Type B pancreatic cell (in vitro differentiated cells): Measurements from ENCODE around the gene PHLDA3. TPM values are rescaled to one million over a fixed set of nuclear protein-coding genes. Genes with fewer than 3 reads are reported as not detected.

Experiments
- DNase-seq: peaks from one replicate; pipeline ENCODE4 v3.0.0; 2021; ENCODE audit warnings: mixed read lengths; ENCODE audit not compliant: unreplicated experiment; ENCODE audit errors: extremely low spot score
- H3K27ac Mint-ChIP-seq: 2 replicates; pipeline ENCODE4 v1.8.0; 2021; ENCODE audit warnings: mild to moderate bottlenecking, mixed read lengths
- H3K27me3 Mint-ChIP-seq: 2 replicates; pipeline ENCODE4 v1.8.0; 2021; ENCODE audit warnings: mixed read lengths
- H3K36me3 Mint-ChIP-seq: 2 replicates; pipeline ENCODE4 v1.8.0; 2021; ENCODE audit warnings: mixed read lengths
- H3K4me1 Mint-ChIP-seq: one replicate; pipeline ENCODE4 v1.8.0; 2021; ENCODE audit warnings: mixed read lengths; ENCODE audit not compliant: unreplicated experiment
- H3K4me3 Mint-ChIP-seq: 2 replicates; pipeline ENCODE4 v1.8.0; 2021; ENCODE audit warnings: mild to moderate bottlenecking, mixed read lengths
- H3K9me3 Mint-ChIP-seq: 2 replicates; pipeline ENCODE4 v1.8.0; 2021; ENCODE audit warnings: mixed read lengths
- total RNA-seq: library from RNA; stranded (reverse); gene quantifications from 2 replicates; pipeline ENCODE4 v1.2.1, GENCODE V29; 2021; ENCODE audit warnings: low replicate concordance
- TF ChIP-seq, protein P1 (sequence below): fragments of 200-600 bp; sonication (generic); conservative IDR thresholded peaks from 2 replicates; pipeline ENCODE4 v1.5.0; 2021; ENCODE audit warnings: antibody characterized with exemption, mild to moderate bottlenecking

PHLDA3 gene
- total RNA-seq, 1 donor from 2014 or later, result 59.3 TPM

GRCh38 chr1:201502511-201502857 lies 33.5 kb upstream of the PHLDA3 start:
- Mint-ChIP-seq H3K4me1 (peaks cover 55% of the 10 kb centered on the region), H3K27me3 (no peaks in the 10 kb centered on the region), H3K9me3 (no peaks in the 10 kb centered on the region), H3K36me3 (no peaks in the 10 kb centered on the region), H3K4me3 (peak overlapping the region; percentile 65), H3K27ac (peak overlapping the region; percentile 99)
- DNase-seq, result no peak
- TF ChIP-seq, protein P1, sequence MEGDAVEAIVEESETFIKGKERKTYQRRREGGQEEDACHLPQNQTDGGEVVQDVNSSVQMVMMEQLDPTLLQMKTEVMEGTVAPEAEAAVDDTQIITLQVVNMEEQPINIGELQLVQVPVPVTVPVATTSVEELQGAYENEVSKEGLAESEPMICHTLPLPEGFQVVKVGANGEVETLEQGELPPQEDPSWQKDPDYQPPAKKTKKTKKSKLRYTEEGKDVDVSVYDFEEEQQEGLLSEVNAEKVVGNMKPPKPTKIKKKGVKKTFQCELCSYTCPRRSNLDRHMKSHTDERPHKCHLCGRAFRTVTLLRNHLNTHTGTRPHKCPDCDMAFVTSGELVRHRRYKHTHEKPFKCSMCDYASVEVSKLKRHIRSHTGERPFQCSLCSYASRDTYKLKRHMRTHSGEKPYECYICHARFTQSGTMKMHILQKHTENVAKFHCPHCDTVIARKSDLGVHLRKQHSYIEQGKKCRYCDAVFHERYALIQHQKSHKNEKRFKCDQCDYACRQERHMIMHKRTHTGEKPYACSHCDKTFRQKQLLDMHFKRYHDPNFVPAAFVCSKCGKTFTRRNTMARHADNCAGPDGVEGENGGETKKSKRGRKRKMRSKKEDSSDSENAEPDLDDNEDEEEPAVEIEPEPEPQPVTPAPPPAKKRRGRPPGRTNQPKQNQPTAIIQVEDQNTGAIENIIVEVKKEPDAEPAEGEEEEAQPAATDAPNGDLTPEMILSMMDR, result no peak

- no peak for DNase-seq
- Mint-ChIP-seq H3K27me3 (no peaks in the 10 kb centered on the region), H3K36me3 (no peaks in the 10 kb centered on the region), H3K27ac (peak overlapping the region; percentile 99), H3K4me1 (peaks cover 55% of the 10 kb centered on the region), H3K4me3 (peak overlapping the region; percentile 65), H3K9me3 (no peaks in the 10 kb centered on the region)
- TF ChIP-seq, protein P1, result no peak
Measured at GRCh38 chr1:201501812-201502510, 33.0 kb upstream of the PHLDA3 start.

DNA sequence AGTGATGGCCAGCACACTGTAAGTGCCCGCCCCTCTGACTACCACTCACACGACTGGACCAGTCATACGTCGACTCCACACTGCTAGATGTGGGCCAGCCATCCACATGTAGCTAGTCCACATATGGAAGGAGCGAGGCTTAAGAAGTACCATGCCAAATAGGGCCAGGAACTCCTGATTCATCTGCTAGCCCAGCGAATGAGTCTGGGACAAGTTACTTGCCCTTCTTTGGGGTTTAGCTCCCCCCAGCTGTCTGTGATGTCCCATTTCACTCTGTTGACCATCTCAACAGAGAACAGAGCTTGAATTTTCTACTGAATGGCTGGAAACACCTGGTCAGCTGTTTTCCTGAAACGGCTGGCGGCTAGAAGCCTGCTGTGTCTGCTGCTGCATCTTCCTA lies 32.2 kb upstream of the PHLDA3 start:
- H3K27me3 Mint-ChIP-seq, result no peaks in the 10 kb centered on the region
- DNase-seq, result no peak
- H3K9me3 Mint-ChIP-seq, result no peaks in the 10 kb centered on the region
- TF ChIP-seq, protein P1, result no peak
- peak overlapping the region; percentile 91 for H3K27ac Mint-ChIP-seq
- no peaks in the 10 kb centered on the region for H3K36me3 Mint-ChIP-seq
- peaks cover 58% of the 10 kb centered on the region for H3K4me1 Mint-ChIP-seq
- peak overlapping the region; percentile 55 for H3K4me3 Mint-ChIP-seq

DNA sequence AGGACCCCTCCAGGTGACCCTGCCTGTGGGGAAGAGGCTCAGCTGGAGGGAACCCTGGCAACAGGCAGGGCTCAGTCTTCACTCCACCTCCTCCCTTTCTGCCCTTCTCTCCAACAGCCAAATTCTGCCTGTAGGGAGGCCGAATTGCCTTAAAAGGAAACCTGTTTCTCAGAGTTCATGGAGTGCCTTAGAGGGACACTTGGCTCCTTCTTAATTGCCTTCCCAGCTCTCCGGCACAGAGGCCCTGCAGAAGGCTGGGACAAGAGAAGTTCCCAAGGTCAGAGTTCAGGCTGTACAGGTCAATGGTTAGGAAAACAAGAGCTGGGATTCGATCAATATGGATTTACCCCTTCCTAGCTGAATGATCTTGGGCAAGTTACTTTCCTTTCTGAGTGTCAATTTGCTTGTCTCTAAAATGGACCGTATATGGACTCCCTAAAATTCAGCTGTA lies 31.7 kb upstream of the PHLDA3 start:
- DNase-seq, result no peak
- Mint-ChIP-seq H3K27me3 (no peaks in the 10 kb centered on the region), H3K9me3 (no peaks in the 10 kb centered on the region), H3K4me3 (peak overlapping the region; percentile 60), H3K27ac (peak overlapping the region; percentile 91), H3K36me3 (no peaks in the 10 kb centered on the region), H3K4me1 (peaks cover 59% of the 10 kb centered on the region)
- TF ChIP-seq, protein P1, result no peak

DNA sequence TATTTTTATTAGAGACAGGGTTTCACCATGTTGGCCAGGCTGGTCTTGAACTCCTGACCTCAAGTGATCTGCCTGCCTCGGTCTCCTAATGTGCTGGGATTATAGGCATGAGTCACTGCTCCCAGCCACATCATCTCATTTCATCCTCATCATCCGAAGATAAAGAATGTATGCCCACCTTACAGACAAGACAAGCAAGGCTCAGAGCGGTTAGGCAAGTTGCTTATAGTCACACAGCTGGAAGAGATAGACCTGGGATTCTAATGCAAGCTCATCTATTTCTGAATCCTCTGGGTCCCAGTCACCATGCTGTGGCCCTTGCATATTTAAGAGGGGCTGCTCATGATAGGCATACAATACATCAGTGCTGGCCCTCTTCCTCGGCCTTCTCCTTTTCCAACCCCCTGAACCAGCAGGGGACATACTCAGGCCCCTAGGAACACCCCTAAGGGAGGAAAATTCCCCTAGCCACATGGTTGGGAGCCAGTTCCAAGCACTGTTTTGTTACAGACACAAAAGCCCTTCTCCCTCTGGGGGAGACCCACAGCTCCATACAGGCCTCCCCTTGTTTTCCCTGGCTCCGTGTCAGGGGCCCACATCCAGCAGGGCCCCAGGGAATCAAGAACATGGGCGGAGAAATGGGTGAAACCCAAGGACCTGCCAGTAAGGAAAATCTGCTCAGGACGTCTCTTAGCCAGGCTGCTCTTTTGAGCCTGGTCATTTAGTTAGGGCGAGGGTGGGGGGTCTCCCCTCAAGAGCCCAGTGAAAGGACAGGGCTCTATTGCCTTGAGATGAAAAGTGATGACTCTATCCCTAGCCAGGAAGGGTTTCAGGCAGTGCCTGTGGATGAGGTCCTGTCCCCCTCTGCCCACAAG lies 31.0 kb upstream of the PHLDA3 start:
- H3K4me3 Mint-ChIP-seq, result peak overlapping the region; percentile 60
- TF ChIP-seq, protein P1, result no peak
- no peak for DNase-seq
- peaks cover 55% of the 10 kb centered on the region for H3K4me1 Mint-ChIP-seq
- no peaks in the 10 kb centered on the region for H3K27me3 Mint-ChIP-seq
- no peaks in the 10 kb centered on the region for H3K9me3 Mint-ChIP-seq
- H3K36me3 Mint-ChIP-seq, result no peaks in the 10 kb centered on the region
- peak overlapping the region; percentile 91 for H3K27ac Mint-ChIP-seq
